A549 (cell line): ENCODE data around the gene SYCP3. TPM values are rescaled to one million over a fixed set of nuclear protein-coding genes. Genes with fewer than 3 reads are reported as not detected.

ENCODE experiments used
- ATAC-seq, 2 experiments: fragments of 200-7000 bp in 1 of 2; fragments of >200 bp in 1 of 2; cut with Nextera tagmentation in 1 of 2; cut with Tn5 transposase in 1 of 2; 3 replicates each; pipeline versions ENCODE4 v1.8.0 to v1.9.1; 2018 to 2020; ENCODE audit warnings: mild to moderate bottlenecking in 1 of 2, moderate library complexity in 1 of 2
- CTCF ChIA-PET: fragments of 300-600 bp; sonication (Branson Sonifier 250); formaldehyde crosslinking; extraction: SDS; loops from one replicate; lab custom pipeline; 2021; ENCODE audit warnings: antibody characterized with exemption, inconsistent platforms; lab: Yijun Ruan, JAX
- POLR2A ChIA-PET: fragments of 350-600 bp; formaldehyde crosslinking; extraction: SDS; loops from one replicate; lab custom pipeline; 2021; ENCODE audit warnings: antibody characterized with exemption, inconsistent platforms; lab: Yijun Ruan, JAX
- DNase-seq, 2 experiments: peaks; one replicate each; pipeline versions ENCODE4 v3.0.0 to v3.0.0-alpha.2; 2011 to 2016; ENCODE audit warnings: low read depth in 1 of 2, low spot score in 1 of 2
- FAIRE-seq: peaks from 2 replicates; lab custom pipeline; 2011; peaks lifted over from hg19 to GRCh38; lab: Jason Lieb, UNC
- H3K27ac ChIP-seq, 2 experiments: fragments of >200 bp; sonication (Bioruptor Twin); formaldehyde crosslinking; 3 replicates each; pipeline ENCODE4 v1.5.1; 2016 to 2017
- H3K4me1 ChIP-seq: fragments of >200 bp; sonication (Bioruptor Twin); formaldehyde crosslinking; 3 replicates; pipeline ENCODE4 v1.6.1; 2016
- H3K4me2 ChIP-seq: fragments of >200 bp; sonication (Bioruptor Twin); formaldehyde crosslinking; 3 replicates; pipeline ENCODE4 v1.6.1; 2016
- H3K4me3 ChIP-seq: fragments of >200 bp; sonication (Bioruptor Twin); formaldehyde crosslinking; 3 replicates; pipeline ENCODE4 v1.5.1; 2016
- H3K9me3 ChIP-seq: fragments of >200 bp; sonication (Bioruptor Twin); formaldehyde crosslinking; 3 replicates; pipeline ENCODE4 v1.6.1; 2016
- BHLHE40 ChIP-seq: IDR thresholded peaks from 2 replicates; pipeline ENCODE4 v1.6.1; 2012; ENCODE audit warnings: low read depth, low read length, inconsistent platforms
- CBX8 ChIP-seq: fragments of 200-600 bp; sonication (generic); IDR thresholded peaks from 2 replicates; pipeline ENCODE4 v1.6.1; 2016
- CEBPB ChIP-seq, 2 experiments: fragments of >200 bp in 1 of 2; sonication (Bioruptor Twin) in 1 of 2; formaldehyde crosslinking in 1 of 2; IDR thresholded peaks; 2 replicates each; pipeline ENCODE4 v1.6.1; 2012 to 2016
- CTCF ChIP-seq: fragments of >200 bp; sonication (Bioruptor Twin); formaldehyde crosslinking; IDR thresholded peaks from 3 replicates; pipeline ENCODE4 v1.5.1; 2016
- E2F6 ChIP-seq: IDR thresholded peaks from 2 replicates; pipeline ENCODE4 v1.6.1; 2012; ENCODE audit warnings: low read depth, borderline replicate concordance
- EHF ChIP-seq: fragments of 250-450 bp; sonication (Bioruptor Pico); IDR thresholded peaks from 2 replicates; pipeline ENCODE4 v1.5.0; 2020; ENCODE audit warnings: mild to moderate bottlenecking
- FOSB ChIP-seq: fragments of 250-450 bp; sonication (Bioruptor Pico); IDR thresholded peaks from 2 replicates; pipeline ENCODE4 v1.5.0; 2020; ENCODE audit warnings: mild to moderate bottlenecking, moderate library complexity
- FOXS1 ChIP-seq: fragments of 250-450 bp; sonication (Bioruptor Pico); IDR thresholded peaks from 2 replicates; pipeline ENCODE4 v1.5.0; 2020; ENCODE audit warnings: mild to moderate bottlenecking, moderate library complexity
- HES2 ChIP-seq: fragments of >200 bp; sonication (Bioruptor Twin); formaldehyde crosslinking; IDR thresholded peaks from 2 replicates; pipeline ENCODE4 v1.6.1; 2016
- HOXA7 ChIP-seq: fragments of 250-450 bp; sonication (Bioruptor Pico); IDR thresholded peaks from 2 replicates; pipeline ENCODE4 v1.5.0; 2020; ENCODE audit warnings: mild to moderate bottlenecking, moderate library complexity
- HOXB13 ChIP-seq: fragments of 250-450 bp; sonication (Bioruptor Pico); IDR thresholded peaks from 2 replicates; pipeline ENCODE4 v1.5.0; 2020; ENCODE audit warnings: low read depth, mild to moderate bottlenecking, moderate library complexity
- HOXB5 ChIP-seq: fragments of 250-450 bp; sonication (Bioruptor Pico); IDR thresholded peaks from 2 replicates; pipeline ENCODE4 v1.5.0; 2020; ENCODE audit warnings: mild to moderate bottlenecking, moderate library complexity
- JUNB ChIP-seq: fragments of >200 bp; sonication (Bioruptor Twin); formaldehyde crosslinking; IDR thresholded peaks from 2 replicates; pipeline ENCODE4 v1.6.1; 2016
- KDM5A ChIP-seq: fragments of 200-600 bp; sonication (generic); IDR thresholded peaks from 2 replicates; pipeline ENCODE4 v1.6.1; 2016; ENCODE audit warnings: antibody characterized with exemption, mild to moderate bottlenecking
- MAFK ChIP-seq: fragments of 450-650 bp; IDR thresholded peaks from 2 replicates; pipeline ENCODE4 v1.6.1; 2014; ENCODE audit not compliant: partially characterized antibody
- MAZ ChIP-seq: fragments of 150-350 bp; IDR thresholded peaks from 2 replicates; pipeline ENCODE4 v1.6.1; 2014; ENCODE audit warnings: antibody characterized with exemption, low read depth, low read length, borderline replicate concordance
- NPAS2 ChIP-seq: fragments of 250-450 bp; sonication (Bioruptor Pico); IDR thresholded peaks from 2 replicates; pipeline ENCODE4 v1.8.0; 2022; ENCODE audit warnings: mild to moderate bottlenecking, moderate library complexity, borderline replicate concordance
- NR3C1 ChIP-seq: fragments of >200 bp; sonication (Bioruptor Twin); formaldehyde crosslinking; IDR thresholded peaks from 3 replicates; pipeline ENCODE4 v1.6.1; 2017
- POLR2AphosphoS2 ChIP-seq: conservative IDR thresholded peaks from 2 replicates; pipeline ENCODE4 v1.6.1; 2012; ENCODE audit warnings: low read length, improper control_type of control experiment, inconsistent platforms
- RCOR1 ChIP-seq: fragments of 150-350 bp; IDR thresholded peaks from 2 replicates; pipeline ENCODE4 v1.6.1; 2014; ENCODE audit warnings: antibody characterized with exemption, low read length, low read depth
- RFX5 ChIP-seq: fragments of 450-650 bp; IDR thresholded peaks from 2 replicates; pipeline ENCODE4 v1.7.1; 2014; ENCODE audit warnings: antibody characterized with exemption, mild to moderate bottlenecking, moderate library complexity
- SMC3 ChIP-seq: fragments of >200 bp; sonication (Bioruptor Twin); formaldehyde crosslinking; IDR thresholded peaks from 3 replicates; pipeline ENCODE4 v1.6.1; 2018; ENCODE audit warnings: inconsistent platforms
- SREBF2 ChIP-seq: fragments of 450-650 bp; IDR thresholded peaks from 2 replicates; pipeline ENCODE4 v1.6.1; 2014; ENCODE audit warnings: mild to moderate bottlenecking, moderate library complexity
- ZNF302 ChIP-seq: fragments of 250-450 bp; sonication (Bioruptor Pico); IDR thresholded peaks from 2 replicates; pipeline ENCODE4 v1.9.0; 2021; ENCODE audit warnings: inconsistent platforms, mild to moderate bottlenecking, moderate library complexity
- WGBS: methylation state at CpG from one replicate; pipeline ENCODE4 v1.1.6; 2017; ENCODE audit errors: missing lambda C conversion rate; 5-methylcytosine and 5-hydroxymethylcytosine counted together
- polyA minus RNA-seq: library from RNA; depleted of rRNA, polyadenylated mRNA; stranded (reverse); fragments of >200 nt; gene quantifications from 2 replicates; pipeline ENCODE4 v1.2.3, GENCODE V29; 2011; rRNA and poly(A)+ RNA removed
- polyA plus RNA-seq, 4 experiments: library from polyadenylated mRNA; depleted of rRNA in 3 of 4; stranded (reverse); fragments of >200 nt; fragmentation: RNase III in 1 of 4; extraction: RNeasy Plus Mini Kit Qiagen cat#74134 plus additional on column Dnase treatment in 1 of 4; gene quantifications; 2 replicates in 3 of 4; 3 replicates in 1 of 4; pipeline ENCODE4 v1.2.3, GENCODE V29; 2011 to 2017
- TF ChIP-seq, protein P1 (sequence below): fragments of >200 bp; sonication (Bioruptor Twin); formaldehyde crosslinking; IDR thresholded peaks from 3 replicates; pipeline ENCODE4 v1.6.1; 2016
- TF ChIP-seq, protein P2 (sequence below): fragments of 250-450 bp; sonication (Bioruptor Pico); IDR thresholded peaks from 2 replicates; pipeline ENCODE4 v1.5.0; 2020; ENCODE audit warnings: low read depth, mild to moderate bottlenecking, moderate library complexity
- TF ChIP-seq, protein P3 (sequence below): fragments of 150-350 bp; IDR thresholded peaks from 2 replicates; pipeline ENCODE4 v1.6.1; 2014; ENCODE audit warnings: low read depth, mild to moderate bottlenecking, low read length

SYCP3 gene
- 0.13 and 0.14 TPM in 2 replicates for polyA plus RNA-seq (2011; rRNA removed)
- polyA plus RNA-seq (2012; cell fraction: cytosol; rRNA removed), result 0.07 TPM in 1 of 2 replicates, not detected in the other
- polyA plus RNA-seq (2012; cell fraction: nucleus; rRNA removed), result 0.04 and 0.06 TPM in 2 replicates
- polyA plus RNA-seq (2017; fragmentation: RNase III; extraction: RNeasy Plus Mini Kit Qiagen cat#74134 plus additional on column Dnase treatment), result 0.12 to 0.27 TPM (median 0.22 TPM) in 3 replicates
- 0.25 TPM in 1 of 2 replicates, not detected in the other for polyA minus RNA-seq

DNA sequence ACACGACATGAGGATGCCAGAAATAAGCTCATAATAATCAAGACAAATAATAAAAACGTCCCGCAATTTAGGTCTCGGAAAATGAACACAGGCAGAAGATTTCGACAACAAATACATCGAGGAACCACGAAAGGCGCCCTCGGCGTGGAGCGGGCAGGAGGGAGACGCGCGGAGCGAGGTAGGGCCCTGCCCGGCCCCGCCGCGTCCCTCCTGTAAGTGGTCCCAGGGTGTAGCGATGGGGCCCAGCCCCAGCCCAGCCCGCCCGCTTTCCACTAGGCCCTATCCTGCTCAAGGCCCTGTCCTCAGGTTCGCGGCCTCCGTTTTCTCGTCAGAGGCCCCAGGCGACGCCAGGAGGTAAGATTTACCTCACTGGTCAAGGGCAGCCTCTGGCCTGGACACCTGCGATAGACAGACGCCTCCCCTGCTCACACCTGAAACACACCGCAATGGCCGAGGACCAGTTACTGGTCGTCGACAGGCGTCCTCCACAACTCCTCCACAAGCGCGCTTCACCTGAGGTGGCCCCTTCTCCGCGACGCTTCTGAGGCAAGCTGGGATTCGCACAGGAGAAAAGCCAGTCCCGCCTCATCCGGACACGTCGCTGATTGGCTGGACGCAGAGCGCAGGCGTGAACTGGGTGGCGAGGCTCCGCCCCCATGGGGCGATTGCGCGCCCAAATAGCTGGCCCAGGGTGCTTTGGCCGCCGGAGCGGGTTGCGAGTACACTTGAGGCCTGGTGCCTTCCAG lies at the start of gene SYCP3:
Gene SYCP3 (minus strand): TSS at position 543 of the 746 bp plus-strand sequence. CDS start 1,527 bp downstream, outside the sequence.
- no peak within 1 kb of the TSS for H3K4me2 ChIP-seq
- FAIRE-seq (no peak), DNase-seq (no peak)
- no peaks in the 10 kb centered on the region for H3K4me1 ChIP-seq
- H3K4me3 ChIP-seq, result no peak within 1 kb of the TSS
- CTCF ChIA-PET, result no interaction called here
- WGBS, result 94% methylated on average over 55 of the region's 57 CpGs
- POLR2A ChIA-PET, result no interaction called here
- H3K9me3 ChIP-seq, result no peaks in the 10 kb centered on the region
- TF ChIP-seq FOXS1 (CRISPR knock-in tag) (no peak), MAFK (no peak), CBX8 (no peak), MAZ (no peak), SREBF2 (no peak), RFX5 (no peak)
- TF ChIP-seq, protein P1, sequence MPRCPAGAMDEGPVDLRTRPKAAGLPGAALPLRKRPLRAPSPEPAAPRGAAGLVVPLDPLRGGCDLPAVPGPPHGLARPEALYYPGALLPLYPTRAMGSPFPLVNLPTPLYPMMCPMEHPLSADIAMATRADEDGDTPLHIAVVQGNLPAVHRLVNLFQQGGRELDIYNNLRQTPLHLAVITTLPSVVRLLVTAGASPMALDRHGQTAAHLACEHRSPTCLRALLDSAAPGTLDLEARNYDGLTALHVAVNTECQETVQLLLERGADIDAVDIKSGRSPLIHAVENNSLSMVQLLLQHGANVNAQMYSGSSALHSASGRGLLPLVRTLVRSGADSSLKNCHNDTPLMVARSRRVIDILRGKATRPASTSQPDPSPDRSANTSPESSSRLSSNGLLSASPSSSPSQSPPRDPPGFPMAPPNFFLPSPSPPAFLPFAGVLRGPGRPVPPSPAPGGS, result no peak
- TF ChIP-seq, protein P2, sequence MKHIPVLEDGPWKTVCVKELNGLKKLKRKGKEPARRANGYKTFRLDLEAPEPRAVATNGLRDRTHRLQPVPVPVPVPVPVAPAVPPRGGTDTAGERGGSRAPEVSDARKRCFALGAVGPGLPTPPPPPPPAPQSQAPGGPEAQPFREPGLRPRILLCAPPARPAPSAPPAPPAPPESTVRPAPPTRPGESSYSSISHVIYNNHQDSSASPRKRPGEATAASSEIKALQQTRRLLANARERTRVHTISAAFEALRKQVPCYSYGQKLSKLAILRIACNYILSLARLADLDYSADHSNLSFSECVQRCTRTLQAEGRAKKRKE (CRISPR knock-in tag), result no peak
- TF ChIP-seq, all 56 proteins: peak for 0
- ATAC-seq, result no peak; a peak in 1 of 6 replicates
- H3K27ac ChIP-seq, result no peak within 1 kb of the TSS

- ChIA-PET POLR2A (no interaction called here), CTCF (interaction anchor here (2.6 kb wide), 1 partner anchor 12 kb away, joined by 11 read pairs; no protein-coding TSS in a partner anchor)
- WGBS, result 96% methylated on average over 1 of the region's 1 CpG
- no peaks in the 10 kb centered on the region for H3K4me1 ChIP-seq
- DNase-seq (no peak), FAIRE-seq (no peak), ATAC-seq (no peak)
- H3K4me3 ChIP-seq, result no peak overlapping the region
- no peak overlapping the region for H3K4me2 ChIP-seq
- TF ChIP-seq RCOR1 (no peak), HOXB5 (no peak), HOXA7 (CRISPR knock-in tag) (no peak)
- no peaks in the 10 kb centered on the region for H3K9me3 ChIP-seq
- no peak overlapping the region for H3K27ac ChIP-seq
Measured at GRCh38 chr12:101785671-101786070, 46.4 kb upstream of the SYCP3 start.

GRCh38 chr12:101784376-101784775 lies 45.1 kb upstream of the SYCP3 start:
- FAIRE-seq, result no peak
- WGBS, result 75% methylated on average over 1 of the region's 1 CpG
- POLR2A ChIA-PET, result no interaction called here
- no peak for DNase-seq
- H3K9me3 ChIP-seq, result no peaks in the 10 kb centered on the region
- no peaks in the 10 kb centered on the region for H3K4me1 ChIP-seq
- no peak for ATAC-seq
- TF ChIP-seq ZNF302 (no peak), MAZ (no peak), SMC3 (no peak), CEBPB (IDR thresholded peaks at IDR 0.05) (no peak), EHF (no peak), POLR2AphosphoS2 (no peak), FOSB (CRISPR knock-in tag) (no peak), NR3C1 (no peak), HOXB13 (CRISPR knock-in tag) (no peak), BHLHE40 (no peak), JUNB (no peak), KDM5A (no peak), CBX8 (no peak), FOXS1 (CRISPR knock-in tag) (no peak), E2F6 (no peak), HES2 (no peak), CTCF (no peak), NPAS2 (CRISPR knock-in tag) (no peak), HOXB5 (no peak)
- TF ChIP-seq, protein P3, sequence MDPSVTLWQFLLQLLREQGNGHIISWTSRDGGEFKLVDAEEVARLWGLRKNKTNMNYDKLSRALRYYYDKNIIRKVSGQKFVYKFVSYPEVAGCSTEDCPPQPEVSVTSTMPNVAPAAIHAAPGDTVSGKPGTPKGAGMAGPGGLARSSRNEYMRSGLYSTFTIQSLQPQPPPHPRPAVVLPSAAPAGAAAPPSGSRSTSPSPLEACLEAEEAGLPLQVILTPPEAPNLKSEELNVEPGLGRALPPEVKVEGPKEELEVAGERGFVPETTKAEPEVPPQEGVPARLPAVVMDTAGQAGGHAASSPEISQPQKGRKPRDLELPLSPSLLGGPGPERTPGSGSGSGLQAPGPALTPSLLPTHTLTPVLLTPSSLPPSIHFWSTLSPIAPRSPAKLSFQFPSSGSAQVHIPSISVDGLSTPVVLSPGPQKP, result no peak
- no peak overlapping the region for H3K27ac ChIP-seq
- no peak overlapping the region for H3K4me2 ChIP-seq
- H3K4me3 ChIP-seq, result no peak overlapping the region
- CTCF ChIA-PET, result interaction anchor here (0.6 to 2.4 kb wide), 3 partner anchors 12 to 1815 kb away, joined by 3 to 22 read pairs (median 5); no protein-coding TSS in a partner anchor
